Stimulated activated CD4-positive, alpha-beta T cell treated with anti-CD3 and anti-CD28 coated beads, Interleukin-4, amount 100 ng/mL, for 24 hours (primary cell): ENCODE data around the gene YIPF1.
A peak's percentile ranks its signal among the peaks of the same experiment; 100 is the strongest.

Source experiments
- DNase-seq: peaks from one replicate; pipeline ENCODE4 v3.0.0-alpha.2; 2020

Gene YIPF1

GRCh38 chr1:53889304-53890298, at the start of gene YIPF1:
TSS of gene YIPF1 (minus strand) at chr1:53889797. CDS start at chr1:53888937, 860 bp downstream.
- DNase-seq, result peak; percentile 87

DNA sequence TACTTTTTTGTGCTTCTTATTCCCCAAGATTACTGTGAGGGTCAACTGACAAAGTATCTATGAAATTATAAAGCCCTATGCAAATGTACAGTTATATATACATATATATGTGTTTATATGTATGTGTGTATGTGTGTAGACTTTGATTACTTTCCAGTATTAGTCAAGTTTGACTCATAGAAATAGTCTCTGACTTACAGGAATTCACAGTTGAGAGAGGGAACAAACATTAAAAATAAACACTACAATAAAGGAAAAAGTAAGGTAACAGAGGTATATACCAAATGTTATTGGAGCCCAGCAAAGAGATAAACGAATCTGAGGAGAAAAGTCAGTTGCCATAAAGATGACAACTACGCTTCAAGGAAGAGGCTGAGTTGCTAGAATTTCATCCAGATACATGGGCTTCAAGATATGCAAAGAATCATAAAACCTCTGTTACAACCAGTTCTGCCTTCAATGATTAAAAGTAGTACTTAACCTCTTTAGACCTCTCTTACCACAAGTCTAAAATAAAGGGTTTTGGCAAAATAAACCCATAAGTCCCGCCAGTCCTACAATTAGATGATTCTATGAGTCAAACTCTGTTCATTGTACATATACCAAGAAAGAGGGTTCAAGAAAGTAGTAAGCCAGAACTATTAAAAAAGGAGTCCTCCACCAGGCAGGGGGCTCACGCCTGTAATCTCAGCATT, 48.7 kb upstream of the YIPF1 start:
- DNase-seq, result no peak

GRCh38 chr1:53936430-53936829, 46.8 kb upstream of the YIPF1 start:
- no peak for DNase-seq

- DNase-seq, result no peak
These were observed 44.7 kb upstream of the YIPF1 start for GRCh38 chr1:53934170-53934765.

DNA sequence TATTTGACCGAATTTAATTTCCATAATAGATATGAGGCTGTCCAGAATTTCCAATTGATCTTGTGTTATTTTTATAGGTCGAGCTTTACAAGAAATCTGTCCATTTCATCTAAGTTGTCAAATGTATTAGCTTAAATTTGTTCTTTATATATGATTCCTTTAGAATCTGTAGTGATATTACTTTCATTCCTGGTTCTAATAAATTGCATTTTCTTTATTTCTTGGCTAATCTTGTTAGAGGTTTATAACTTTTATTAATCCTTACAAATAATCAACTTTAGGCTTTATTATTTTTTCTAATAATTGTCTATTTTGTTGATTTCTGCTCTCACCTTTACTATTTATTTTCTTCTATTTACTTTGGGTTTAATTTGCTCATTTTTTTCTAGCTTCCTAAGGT, 41.9 kb upstream of the YIPF1 start:
- no peak for DNase-seq

GRCh38 chr1:53930932-53931331, 41.3 kb upstream of the YIPF1 start:
- DNase-seq, result no peak

- no peak for DNase-seq
These were observed 39.8 kb upstream of the YIPF1 start for GRCh38 chr1:53929246-53929960.

- DNase-seq, result no peak
These were observed 37.8 kb upstream of the YIPF1 start for GRCh38 chr1:53927376-53927881.

GRCh38 chr1:53919675-53920066, 30.1 kb upstream of the YIPF1 start:
- DNase-seq, result peak; percentile 6

GRCh38 chr1:53918343-53918742, 28.7 kb upstream of the YIPF1 start:
- DNase-seq, result no peak

DNA sequence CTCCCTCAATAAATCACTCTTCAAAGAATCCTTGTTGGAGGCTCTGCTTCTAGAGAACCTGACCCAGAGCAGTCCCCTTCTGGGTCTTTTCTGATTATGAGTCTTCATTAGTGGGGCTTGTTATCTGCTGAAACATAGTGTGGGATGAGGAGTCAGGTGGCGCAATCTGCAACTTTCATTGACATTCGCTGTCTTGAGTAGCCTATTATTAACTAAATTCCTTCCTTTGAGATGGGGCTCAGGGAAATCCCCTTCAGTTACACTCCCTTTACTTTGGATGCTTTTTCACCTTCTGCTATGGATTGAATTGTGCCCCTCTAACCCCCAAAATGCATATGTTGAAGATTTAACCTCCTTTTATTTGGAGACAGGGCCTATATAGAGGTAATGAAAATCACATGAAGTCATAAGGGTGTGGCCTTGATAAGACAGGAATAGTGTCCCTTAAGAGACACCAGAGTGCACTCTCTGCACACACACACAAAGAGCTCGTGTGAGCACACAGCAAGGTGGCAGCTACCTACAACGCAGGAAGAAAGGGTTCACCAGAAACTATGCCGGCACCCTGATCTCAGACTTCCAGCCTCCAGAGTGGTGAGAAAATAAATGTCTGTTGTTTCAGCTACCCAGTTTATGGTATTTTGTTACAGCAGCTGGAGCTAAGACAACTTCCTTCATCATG, 23.9 kb upstream of the YIPF1 start:
- no peak for DNase-seq

- no peak for DNase-seq
These were observed 21.8 kb upstream of the YIPF1 start for GRCh38 chr1:53911442-53911841.

GRCh38 chr1:53909946-53910345, 20.3 kb upstream of the YIPF1 start:
- no peak for DNase-seq

DNA sequence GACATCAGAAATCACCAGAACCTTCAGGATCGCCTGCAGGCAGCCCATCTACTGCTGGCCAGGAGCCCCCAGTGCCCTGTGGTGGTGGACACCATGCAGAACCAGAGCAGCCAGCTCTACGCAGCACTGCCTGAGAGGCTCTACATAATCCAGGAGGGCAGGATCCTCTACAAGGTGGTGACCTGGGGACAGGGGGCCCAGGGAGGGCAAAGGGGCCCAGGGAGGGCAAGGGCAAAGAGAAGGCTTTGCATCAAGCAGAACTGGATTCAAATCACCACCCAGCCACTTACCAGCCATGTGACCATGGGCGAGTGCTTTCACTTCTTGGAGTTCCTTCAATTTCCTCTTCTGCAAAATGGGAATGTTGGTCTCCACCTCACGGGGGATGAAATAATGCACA, 16.5 kb upstream of the YIPF1 start:
- no peak for DNase-seq

DNA sequence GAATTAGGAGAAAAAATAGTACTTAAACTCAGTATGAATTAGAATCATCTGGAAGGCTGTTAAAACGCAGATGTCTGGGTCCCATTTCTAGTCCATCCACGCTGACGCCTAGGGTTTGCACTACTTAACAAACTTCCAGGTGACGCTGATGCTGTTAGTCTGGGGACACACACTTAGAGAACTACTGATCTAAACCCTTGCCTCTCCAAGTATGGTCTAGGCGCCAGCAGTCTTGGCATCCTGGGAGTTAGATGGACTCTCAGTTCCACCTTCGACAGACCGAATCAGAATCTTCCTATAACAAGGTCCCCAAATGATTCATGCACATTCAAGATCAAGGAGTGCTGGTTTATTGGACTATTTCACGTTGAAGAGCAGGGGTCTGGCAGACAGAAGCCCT, 15.9 kb upstream of the YIPF1 start:
- no peak for DNase-seq

DNA sequence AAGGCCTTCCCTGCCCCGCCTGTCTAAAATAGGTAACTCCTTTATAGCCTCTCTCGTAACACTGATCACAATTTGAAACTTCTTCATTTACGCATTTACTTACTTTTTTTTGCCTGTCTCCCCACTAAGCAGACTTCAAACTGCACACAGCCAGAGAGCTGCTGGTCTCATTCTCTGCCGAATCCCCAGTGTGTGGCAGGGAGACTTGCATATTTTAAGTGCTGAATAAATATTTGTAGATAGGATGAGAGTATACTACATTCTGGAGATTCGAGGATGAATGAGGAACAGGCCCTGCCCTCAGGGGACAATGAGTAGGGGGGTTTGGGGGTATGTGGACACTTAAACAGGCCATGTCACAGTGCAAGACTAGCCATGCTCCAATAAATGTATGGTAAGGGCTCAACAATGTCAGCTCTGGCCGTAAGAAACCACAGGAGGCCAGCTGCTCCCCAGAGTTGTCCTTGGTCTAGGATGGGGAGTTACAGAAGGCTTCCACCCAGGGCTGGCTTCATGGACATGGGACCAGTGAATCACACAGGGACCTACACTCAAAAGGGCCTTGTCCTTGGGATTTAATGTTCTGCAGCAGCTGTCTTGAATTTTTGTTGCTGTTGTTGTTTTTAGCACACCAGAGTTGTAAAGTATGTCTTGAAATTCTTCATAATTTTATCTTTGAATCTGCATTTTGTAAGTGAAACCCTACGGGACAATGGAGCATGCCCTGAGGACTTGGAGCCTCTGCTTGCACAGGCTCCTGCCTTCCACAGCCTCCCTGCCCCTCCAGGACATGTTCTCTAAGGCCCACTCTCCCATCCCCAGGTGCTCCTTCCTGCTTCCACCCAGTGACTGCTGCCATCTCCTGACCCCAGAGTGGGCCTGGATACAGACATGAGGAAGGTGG, 12.9 kb upstream of the YIPF1 start:
- no peak for DNase-seq

DNA sequence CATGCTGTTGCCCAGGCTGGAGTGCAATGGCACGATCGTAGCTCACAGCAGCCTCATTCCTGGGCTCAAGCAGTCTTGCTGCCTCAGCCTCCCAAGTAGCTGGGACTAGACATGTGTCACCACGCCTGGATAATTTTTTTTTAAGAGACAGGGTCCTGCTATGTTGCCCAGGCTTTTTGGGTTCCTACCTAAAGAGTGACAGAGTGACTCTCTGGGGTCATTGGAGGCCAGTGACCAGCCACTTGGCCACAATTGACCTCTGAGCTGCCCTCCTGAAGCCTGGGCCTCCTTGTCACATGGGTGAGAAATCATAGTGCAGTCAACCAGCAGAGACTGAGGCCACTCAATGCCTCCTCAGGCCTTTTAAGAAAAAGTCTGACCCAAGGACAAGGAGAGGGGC, 10.1 kb upstream of the YIPF1 start:
- no peak for DNase-seq

DNA sequence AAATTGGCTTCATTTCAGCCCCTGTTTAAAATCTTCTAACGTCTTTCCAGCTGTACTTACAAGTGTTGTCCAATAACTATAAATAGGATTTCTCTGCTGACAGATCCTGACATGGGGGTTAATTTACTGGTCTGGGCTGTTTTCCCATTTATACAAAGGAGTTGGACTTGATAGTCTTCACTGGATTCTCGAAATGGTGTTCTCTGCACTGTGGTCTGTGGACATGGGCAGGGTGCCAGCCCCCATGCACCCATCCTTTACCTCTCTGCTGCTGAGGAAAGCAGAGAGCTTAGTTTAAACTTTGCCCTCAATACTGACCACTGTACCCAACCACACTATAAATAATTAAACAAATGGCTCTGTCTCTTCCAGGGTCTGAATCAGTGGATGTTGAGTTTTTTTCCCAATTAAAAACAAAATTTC, 9.6 kb upstream of the YIPF1 start:
- DNase-seq, result no peak

GRCh38 chr1:53896635-53897229, 7.1 kb upstream of the YIPF1 start:
- DNase-seq, result no peak

DNA sequence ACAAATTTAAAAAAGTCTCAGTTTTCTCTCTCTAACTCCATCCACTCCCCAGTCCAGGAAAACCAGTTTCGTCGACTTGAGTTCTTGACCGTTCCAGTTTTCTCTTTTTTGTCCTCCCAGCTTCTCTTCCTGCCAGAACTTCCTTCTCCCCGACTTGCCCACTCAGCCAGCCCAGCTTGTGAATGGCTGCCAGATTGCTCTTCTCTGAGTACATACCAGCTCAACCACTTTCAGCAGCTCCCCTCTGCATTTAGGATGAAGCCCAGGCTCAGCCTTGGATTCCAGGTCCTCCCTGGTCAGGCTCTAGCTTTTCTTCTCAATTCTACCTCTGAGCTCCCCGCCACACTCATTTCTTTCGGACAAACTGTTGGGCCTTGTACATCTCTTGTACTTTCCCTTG, 5.8 kb upstream of the YIPF1 start:
- DNase-seq, result no peak

DNA sequence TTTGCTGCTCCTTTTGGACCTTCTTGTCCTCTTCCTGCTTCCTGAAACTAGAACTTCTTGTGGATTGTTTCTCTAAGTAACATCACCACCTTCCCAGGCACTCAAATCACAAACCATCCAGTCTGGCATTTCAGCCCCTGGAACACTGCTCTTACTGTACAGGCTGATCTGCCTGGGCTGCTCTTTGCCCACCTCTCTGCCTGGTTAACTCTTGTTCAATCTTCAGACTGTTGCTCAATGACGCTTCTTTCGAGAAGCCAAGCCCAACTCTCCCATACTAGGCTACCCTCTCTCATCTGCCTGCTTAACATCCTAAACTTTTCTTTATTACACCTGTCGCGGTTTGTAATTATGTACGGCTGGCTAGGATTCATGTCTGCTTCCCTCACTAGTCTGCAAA, 5.0 kb upstream of the YIPF1 start:
- DNase-seq, result no peak
